Stimulated activated CD8-positive, alpha-beta memory T cell treated with anti-CD3 and anti-CD28 coated beads, Interleukin-4, amount 100 ng/mL, for 48 hours (primary cell): ENCODE results near the gene APH1B.

Experiments
- DNase-seq: peaks from one replicate; pipeline ENCODE4 v3.0.0-alpha.2; 2020

Gene APH1B

DNA sequence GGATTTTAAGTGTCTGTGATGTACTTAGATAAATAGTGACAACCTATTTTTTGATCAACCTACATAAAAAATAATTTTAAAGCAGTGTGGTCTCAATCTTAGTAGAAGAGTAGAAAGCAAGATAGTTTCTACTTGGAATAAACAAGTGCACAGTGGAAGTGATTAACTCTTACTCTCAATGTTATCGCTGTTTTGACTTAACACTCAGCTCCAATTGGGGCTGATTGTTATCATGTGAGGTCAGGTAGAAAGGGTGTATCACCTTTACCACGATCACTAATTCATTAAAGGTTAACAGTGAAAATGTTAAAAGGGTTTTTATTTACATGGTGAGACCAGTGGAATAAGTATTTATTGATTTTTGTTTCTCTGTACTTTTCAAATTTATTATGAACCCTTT is 22.4 kb upstream of the APH1B start:
- DNase-seq, result no peak

GRCh38 chr15:63255489-63255990 is 21.9 kb upstream of the APH1B start:
- DNase-seq, result no peak

DNA sequence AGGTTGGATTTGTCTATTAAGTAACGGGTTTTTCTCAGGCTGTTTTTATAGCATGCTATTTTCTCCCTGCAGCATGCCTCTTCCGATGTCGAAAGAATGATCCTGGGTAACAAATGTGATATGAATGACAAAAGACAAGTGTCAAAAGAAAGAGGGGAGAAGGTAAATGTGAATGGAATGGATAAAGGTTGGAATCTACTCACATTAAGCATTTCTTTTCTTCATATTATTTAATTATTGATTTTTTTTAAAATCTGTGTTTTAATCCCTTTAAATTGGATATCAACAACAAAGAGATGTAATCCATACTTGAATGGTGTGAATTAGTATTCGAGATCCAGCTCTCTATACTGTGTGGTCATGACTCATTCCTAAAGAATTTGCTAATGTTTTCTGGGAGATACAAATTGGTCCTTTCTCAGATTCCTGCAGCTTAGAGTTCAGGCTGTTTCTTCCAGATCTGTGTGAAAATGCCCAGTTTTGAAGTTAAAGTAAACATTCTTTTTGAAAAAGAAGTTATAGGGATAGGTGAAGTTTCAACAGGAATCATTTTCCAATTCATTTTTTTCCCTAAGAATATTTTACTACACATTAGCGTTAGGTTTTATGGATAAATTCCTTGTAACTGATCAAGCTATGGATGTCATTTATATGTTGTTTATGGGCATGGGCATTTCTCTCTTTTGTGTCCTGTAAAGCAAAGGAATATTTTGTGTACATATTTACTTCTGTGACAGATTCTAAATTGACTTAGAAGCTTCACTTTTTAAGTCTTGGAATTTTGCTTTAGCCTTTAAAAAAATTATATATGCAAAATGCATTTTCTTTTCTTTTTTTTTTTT is 20.8 kb upstream of the APH1B start:
- no peak for DNase-seq

DNA sequence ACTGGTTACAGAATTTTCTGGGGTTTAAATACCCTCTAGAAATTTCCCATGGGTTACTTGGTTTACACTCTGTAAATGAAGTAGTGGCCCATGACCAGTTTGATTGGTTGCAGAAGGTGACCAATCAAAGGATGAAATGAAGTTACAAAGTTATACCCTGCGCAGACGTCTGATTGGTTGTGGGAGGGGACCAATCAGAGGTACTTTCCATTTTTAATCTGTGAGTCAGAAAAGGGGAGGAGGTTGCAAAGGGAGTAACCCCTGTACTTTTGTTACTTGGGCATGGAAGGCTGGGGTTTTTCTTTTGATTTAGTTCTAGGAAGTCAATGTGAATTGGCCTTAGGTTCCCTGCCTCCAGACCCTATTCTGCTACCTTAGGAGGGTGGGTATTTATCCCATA is 18.7 kb upstream of the APH1B start:
- no peak for DNase-seq

DNA sequence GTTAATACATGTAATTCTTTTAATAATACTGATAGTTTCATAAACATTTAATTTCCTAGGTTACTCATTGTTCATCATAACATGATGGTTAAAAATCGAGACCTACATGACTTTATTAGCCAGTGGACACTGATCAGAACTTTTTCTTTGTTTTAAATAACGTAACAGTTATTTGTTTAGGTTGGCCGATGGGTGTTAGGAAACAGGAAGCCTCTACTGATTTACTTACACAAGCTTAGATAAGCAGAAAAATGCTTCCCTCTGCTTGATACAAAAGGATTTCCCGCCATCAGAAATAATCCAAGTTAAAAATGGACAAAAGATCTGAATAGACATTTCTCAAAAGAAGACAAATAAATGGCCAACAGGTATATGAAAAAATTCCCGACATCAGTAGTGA is 16.6 kb upstream of the APH1B start:
- DNase-seq, result no peak

- DNase-seq, result no peak
These were observed 16.1 kb upstream of the APH1B start for GRCh38 chr15:63261311-63261710.

- DNase-seq, result no peak
These were observed 13.9 kb upstream of the APH1B start for GRCh38 chr15:63263519-63263918.

- no peak for DNase-seq
These were observed 12.6 kb upstream of the APH1B start for GRCh38 chr15:63264688-63265293.

DNA sequence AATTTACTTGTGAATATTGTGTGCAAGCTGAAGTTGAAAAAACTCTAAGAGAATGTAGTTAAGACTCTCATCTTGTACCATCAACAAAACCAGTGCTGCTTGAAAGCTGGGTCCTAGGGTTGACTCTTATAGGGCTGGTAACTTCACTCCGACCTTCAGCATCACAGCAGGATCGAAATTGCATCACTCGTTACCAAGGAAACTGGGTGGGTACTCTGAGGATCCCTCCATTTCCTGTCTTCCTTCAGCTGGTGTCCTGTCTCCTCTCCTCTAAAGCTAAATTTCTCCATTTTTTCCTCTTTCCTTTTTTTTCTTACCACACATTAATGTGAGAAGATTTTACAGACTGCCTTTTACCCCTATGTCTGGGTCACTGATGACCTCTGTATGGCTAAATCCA is 3.0 kb upstream of the APH1B start:
- no peak for DNase-seq

GRCh38 chr15:63276342-63277037 is 915 bp upstream of the APH1B start:
- DNase-seq, result no peak

- no peak for DNase-seq
These were observed 570 bp downstream of the APH1B start for GRCh38 chr15:63277893-63278456.

- DNase-seq, result no peak
These were observed 5.7 kb downstream of the APH1B start for GRCh38 chr15:63283126-63283525.

DNA sequence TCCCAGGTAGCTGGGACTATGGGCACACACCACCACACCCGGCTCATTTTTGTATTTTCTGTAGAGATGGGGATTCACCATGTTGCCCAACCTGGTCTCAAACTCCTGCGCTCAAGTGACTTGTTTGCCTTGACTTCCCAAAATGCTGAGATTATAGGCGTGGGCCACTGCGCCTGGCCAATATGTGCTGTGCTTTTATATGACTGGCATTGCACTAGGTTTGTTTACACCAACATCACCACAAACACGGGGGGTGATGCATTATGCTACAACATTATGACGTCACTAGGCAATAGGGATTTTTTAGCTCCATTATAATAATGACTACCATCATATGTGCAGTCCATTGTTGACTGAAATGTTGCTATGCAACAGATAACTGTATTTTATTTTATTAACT is 6.9 kb downstream of the APH1B start:
- DNase-seq, result no peak

- DNase-seq, result no peak
These were observed 9.7 kb downstream of the APH1B start for GRCh38 chr15:63287109-63287508.

GRCh38 chr15:63288342-63288741 is 10.9 kb downstream of the APH1B start:
- DNase-seq, result no peak

- DNase-seq, result no peak
These were observed 11.5 kb downstream of the APH1B start for GRCh38 chr15:63288778-63289378.

DNA sequence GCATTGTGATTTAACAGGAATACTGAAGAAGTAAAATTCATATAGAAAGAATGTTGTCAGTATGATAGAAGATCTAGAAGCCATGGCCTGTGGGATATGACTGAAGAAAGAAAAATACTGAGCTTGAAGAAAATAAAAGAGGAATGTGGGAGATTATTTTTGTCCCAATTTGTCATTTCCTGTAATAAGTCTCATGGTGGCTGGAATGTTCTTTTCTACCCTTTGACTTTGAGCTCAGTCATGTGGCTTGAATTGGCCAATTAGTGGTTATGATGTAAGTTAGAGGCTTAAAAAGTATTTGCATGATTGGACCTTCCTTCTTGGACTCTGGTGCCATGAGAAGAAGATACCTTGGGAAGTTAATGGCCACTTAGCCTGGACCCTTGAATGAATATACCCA is 14.1 kb downstream of the APH1B start:
- DNase-seq, result no peak

DNA sequence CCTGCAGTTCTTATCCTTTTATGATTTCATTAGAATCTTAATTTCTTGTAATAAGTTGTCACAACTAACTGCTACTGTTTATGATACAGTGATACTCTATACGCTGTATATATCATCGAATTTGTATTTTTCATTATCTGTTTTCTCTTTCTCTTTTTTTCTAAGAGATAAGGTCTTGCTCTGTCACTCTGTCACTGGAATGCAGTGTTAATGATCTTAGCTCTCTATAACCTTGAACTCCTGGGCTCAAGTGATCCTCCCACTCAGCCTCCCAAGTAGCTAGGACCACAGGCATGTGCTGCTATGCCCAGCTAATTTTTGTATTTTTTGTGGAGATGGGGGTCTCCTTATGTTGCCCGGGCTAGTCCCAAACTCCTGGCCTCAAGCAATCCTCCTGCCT is 14.8 kb downstream of the APH1B start:
- DNase-seq, result no peak

DNA sequence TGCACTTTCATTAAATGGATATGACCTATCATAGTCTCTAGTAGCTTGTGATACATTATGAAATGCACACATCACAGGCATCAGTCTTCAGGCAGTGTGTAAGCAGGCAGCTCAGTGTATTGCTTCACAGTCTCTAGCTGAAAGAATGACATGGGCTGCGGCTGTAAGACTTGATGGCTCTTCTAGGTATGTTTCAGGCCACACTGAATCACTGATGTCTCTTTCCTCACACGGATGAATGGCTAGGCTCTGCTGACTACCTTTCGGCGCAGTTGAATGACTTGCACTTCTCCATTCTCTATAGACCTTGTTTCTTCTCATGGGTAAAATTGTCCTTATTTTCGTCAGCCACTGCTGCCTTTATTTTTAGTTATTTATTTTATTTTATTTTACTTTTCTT is 15.4 kb downstream of the APH1B start:
- no peak for DNase-seq

DNA sequence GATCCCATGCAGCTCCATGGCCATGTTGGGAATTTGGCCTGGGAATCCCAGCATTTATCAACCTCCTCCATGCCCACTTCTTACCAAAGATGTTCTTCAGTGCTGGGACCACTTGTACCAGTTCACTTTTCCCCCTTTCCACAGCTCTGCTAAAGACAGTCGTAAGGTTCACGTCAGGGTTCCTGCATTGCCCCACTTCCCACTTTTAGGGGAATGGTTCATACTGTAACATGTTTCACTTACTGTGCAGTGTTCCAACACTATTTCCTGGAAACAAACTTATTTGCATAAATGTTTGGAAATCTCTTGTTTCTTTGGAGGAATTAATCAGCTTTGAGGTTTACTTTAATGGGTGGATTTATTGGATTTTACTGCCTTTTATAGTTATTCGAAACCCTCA is 17.0 kb downstream of the APH1B start:
- no peak for DNase-seq

GRCh38 chr15:63295341-63295740 is 17.9 kb downstream of the APH1B start:
- no peak for DNase-seq

DNA sequence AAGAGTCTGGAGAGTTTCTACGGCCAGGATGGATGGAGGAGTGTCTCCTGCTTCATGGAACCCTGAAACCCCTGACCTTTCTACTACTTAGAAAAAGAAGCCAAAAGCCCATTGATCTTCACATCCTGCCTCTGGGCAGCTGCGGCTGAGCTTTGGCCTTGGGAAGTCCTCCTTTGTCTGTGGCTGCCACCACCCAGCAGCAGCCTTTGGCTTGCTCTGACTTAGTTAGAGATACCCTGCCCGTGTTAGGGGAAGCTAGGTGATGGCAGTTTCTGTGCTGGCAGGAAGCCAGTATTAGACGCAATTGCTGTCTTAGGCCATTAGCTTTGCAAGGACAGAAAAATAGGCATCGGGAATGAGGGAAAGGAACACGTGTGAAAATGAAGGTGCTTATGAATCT is 18.8 kb downstream of the APH1B start:
- no peak for DNase-seq

DNA sequence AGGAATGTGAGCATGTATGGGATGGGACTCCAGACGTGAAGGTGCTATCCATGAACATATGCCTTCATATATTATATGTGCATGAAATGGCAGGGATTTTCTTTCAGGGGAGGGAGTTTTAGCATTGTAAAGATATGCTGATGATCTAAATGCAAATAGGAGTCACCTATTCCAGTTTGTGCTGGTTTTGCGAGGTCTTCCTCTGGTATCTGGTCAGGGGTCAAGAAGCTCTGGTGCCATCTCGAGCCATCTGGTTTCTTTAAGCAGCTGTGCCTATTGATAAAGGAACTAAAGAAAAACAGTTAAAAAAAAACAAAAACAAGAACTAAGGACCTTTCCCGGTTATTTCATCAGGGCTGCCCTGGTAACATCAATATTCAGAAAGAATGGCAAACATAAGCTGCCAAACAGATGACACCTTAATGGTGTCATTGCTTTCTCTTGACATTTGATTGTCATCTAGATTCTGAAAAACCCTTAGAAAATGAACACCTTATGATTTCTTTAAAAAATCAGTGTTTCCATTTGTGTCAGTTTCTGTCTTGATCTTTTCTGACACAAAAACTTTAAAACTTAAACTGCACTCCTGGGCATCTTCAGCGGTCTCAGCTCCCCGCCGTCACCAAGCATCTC is 22.7 kb downstream of the APH1B start:
- no peak for DNase-seq
